Stimulated activated CD8-positive, alpha-beta memory T cell treated with anti-CD3 and anti-CD28 coated beads, Interleukin-4, amount 100 ng/mL, for 48 hours (primary cell): ENCODE data around the gene SRR.

Source experiments
- DNase-seq: peaks from one replicate; pipeline ENCODE4 v3.0.0-alpha.2; 2020

SRR gene

DNA sequence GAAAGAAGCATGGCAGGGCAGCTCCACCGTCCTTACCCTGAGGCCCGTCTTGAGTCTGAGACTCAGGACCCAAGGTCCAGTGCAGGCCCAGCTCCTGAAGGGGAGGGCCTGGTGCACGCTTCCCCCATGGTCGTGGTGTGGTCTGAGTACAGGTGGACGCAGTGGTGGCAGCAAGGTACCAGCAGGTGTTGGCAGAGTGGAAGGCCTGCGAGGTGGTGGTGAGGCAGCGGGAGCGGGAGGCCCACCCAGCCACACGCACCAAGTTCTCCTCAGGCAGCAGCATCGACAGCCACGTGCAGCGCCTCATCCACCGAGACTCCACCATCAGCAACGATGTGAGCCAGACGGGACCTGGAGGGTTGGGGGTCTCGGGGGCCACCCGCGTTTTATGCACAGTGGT is 69.4 kb downstream of the SRR start:
- no peak for DNase-seq
